ENCODE measurements around the gene PKHD1. TPM values are rescaled to one million over a fixed set of nuclear protein-coding genes. Genes with fewer than 3 reads are reported as not detected.

PKHD1 gene
- total RNA-seq, 1 experiment from 2014 or later = 0.09 TPM

- Histone ChIP-seq H4K5ac (ENCODE audit: insufficient read length, low read depth, low read length) (no peak overlapping the region), H3K56ac (ENCODE audit: insufficient read length, low read depth, low read length) (no peak overlapping the region), H2AFZ (ENCODE audit: low read length) (no peak overlapping the region), H2BK5ac (ENCODE audit: insufficient read length, low read length) (no peak overlapping the region), H3T11ph (ENCODE audit: low read length) (no peak overlapping the region), H3K79me1 (ENCODE audit: insufficient read depth, low read depth, low read length, poor library complexity, severe bottlenecking) (no peaks in the 10 kb centered on the region), H3K23me2 (ENCODE audit: insufficient read length, low read depth, low read length, poor library complexity, severe bottlenecking) (no peaks in the 10 kb centered on the region), H4K91ac (ENCODE audit: insufficient read length, low read depth, low read length) (no peak overlapping the region), H3K9me3 (ENCODE audit: control insufficient read depth, low read depth, low read length) (no peaks in the 10 kb centered on the region), H3K4me2 (ENCODE audit: insufficient read depth, insufficient read length, low read length) (no peak overlapping the region), H3K4ac (ENCODE audit: low read depth, low read length) (no peak overlapping the region), H2BK12ac (ENCODE audit: insufficient read length, low read depth, low read length) (no peak overlapping the region), H3K27me3 (ENCODE audit: insufficient read depth, low read length) (no peaks in the 10 kb centered on the region), H2AK5ac (ENCODE audit: insufficient read length, low read length) (no peak overlapping the region), H3K18ac (ENCODE audit: insufficient read length, low read depth, low read length) (no peak overlapping the region), H2BK20ac (ENCODE audit: low read depth, low read length, poor library complexity, severe bottlenecking) (no peak overlapping the region), H3K79me2 (ENCODE audit: insufficient read depth, low read length) (no peaks in the 10 kb centered on the region), H3K27ac (ENCODE audit: insufficient read length, low read depth, low read length) (no peak overlapping the region), H4K8ac (replicated peaks; ENCODE audit: insufficient read length, low read depth, low read length) (no peak overlapping the region), H3K14ac (ENCODE audit: insufficient read depth, low read length) (no peak overlapping the region), H3K4me1 (ENCODE audit: insufficient read depth, low read length) (no peaks in the 10 kb centered on the region), H3K9ac (ENCODE audit: extremely low read depth, insufficient read length, low read length) (no peak overlapping the region), H2BK15ac (ENCODE audit: low read depth, low read length) (no peak overlapping the region), H2BK120ac (ENCODE audit: low read depth, low read length, poor library complexity, severe bottlenecking) (no peak overlapping the region), H3K23ac (ENCODE audit: insufficient read length, low read depth, low read length) (no peak overlapping the region), H4K20me1 (ENCODE audit: control insufficient read depth, insufficient read depth, insufficient read length) (no peaks in the 10 kb centered on the region)
- Mint-ChIP-seq H3K4me3 (no peak overlapping the region), H3K4me1 (no peaks in the 10 kb centered on the region), H3K9me3 (no peaks in the 10 kb centered on the region), H3K27ac (no peak overlapping the region), H3K27me3 (ENCODE audit: low read depth) (no peaks in the 10 kb centered on the region), H3K36me3 (ENCODE audit: insufficient read depth in 1 of 3, low read depth in 3 of 3) (no peaks in the 10 kb centered on the region)
- no peak for TF ChIP-seq CTCF (conservative IDR thresholded peaks at IDR 0.05)
- no peak for DNase-seq
Observed at GRCh38 chr6:51655517-51655916, 431.9 kb downstream of the PKHD1 start.
